SU-DHL-6 (cell line): Measurements from ENCODE around the gene SOX10.

Experiments used
- H2AFZ ChIP-seq: fragments of 200-600 bp; sonication (generic); 2 replicates; pipeline ENCODE4 v1.6.1; 2014; ENCODE audit warnings: low read depth, mild to moderate bottlenecking, moderate library complexity, mixed read lengths, antibody characterized with exemption, low read length; ENCODE audit not compliant: severe bottlenecking
- H3F3A ChIP-seq: fragments of 200-600 bp; shearing (Covaris generic); 2 replicates; pipeline ENCODE4 v1.6.0; 2016; ENCODE audit warnings: antibody characterized with exemption, mild to moderate bottlenecking; ENCODE audit not compliant: insufficient read depth
- H3K27ac ChIP-seq: fragments of 200-600 bp; sonication (generic); 2 replicates; pipeline ENCODE4 v1.5.1; 2016; ENCODE audit warnings: low read depth, mild to moderate bottlenecking, low read length, moderate library complexity, mixed read lengths
- H3K27me3 ChIP-seq: fragments of 200-600 bp; sonication (generic), shearing (Covaris generic); 2 replicates; pipeline ENCODE4 v1.6.0; 2014; ENCODE audit warnings: mild to moderate bottlenecking, low read length
- H3K36me3 ChIP-seq: fragments of 200-600 bp; sonication (generic); 2 replicates; pipeline ENCODE4 v1.6.1; 2014; ENCODE audit warnings: mild to moderate bottlenecking, low read length, mixed read lengths
- H3K4me2 ChIP-seq: fragments of 300-600, 200-600 bp; shearing (Covaris generic), sonication (generic); 2 replicates; pipeline ENCODE4 v1.6.0; 2014; ENCODE audit warnings: low read length, low read depth, mild to moderate bottlenecking; ENCODE audit not compliant: poor library complexity, severe bottlenecking
- H3K4me3 ChIP-seq: fragments of 200-600 bp; sonication (generic); 2 replicates; pipeline ENCODE4 v1.5.1; 2014; ENCODE audit warnings: antibody characterized with exemption, low read length, mild to moderate bottlenecking, mixed read lengths; ENCODE audit not compliant: insufficient read depth, poor library complexity, severe bottlenecking
- H3K79me2 ChIP-seq: fragments of 200-600 bp; sonication (generic); 2 replicates; pipeline ENCODE4 v1.6.1; 2014; ENCODE audit warnings: mild to moderate bottlenecking, low read length, moderate library complexity; ENCODE audit not compliant: insufficient read depth
- H3K9ac ChIP-seq: fragments of 200-600 bp; sonication (generic); 2 replicates; pipeline ENCODE4 v1.7.0; 2014; ENCODE audit warnings: mild to moderate bottlenecking, low read length
- H3K9me2 ChIP-seq: fragments of 200-600 bp; sonication (generic); replicated peaks from 2 replicates; pipeline ENCODE4 v1.6.1; 2014; ENCODE audit warnings: low read length; ENCODE audit not compliant: insufficient read depth
- H3K9me3 ChIP-seq: fragments of 200-600 bp; sonication (generic); 2 replicates; pipeline ENCODE4 v1.6.1; 2014; ENCODE audit warnings: low read length, mixed read lengths; ENCODE audit not compliant: insufficient read depth
- H4K20me1 ChIP-seq: fragments of 200-600 bp; sonication (generic); 2 replicates; pipeline ENCODE4 v1.6.1; 2014; ENCODE audit warnings: low read depth, mild to moderate bottlenecking, antibody characterized with exemption, low read length, moderate library complexity, mixed read lengths
- EZH2phosphoT487 ChIP-seq: fragments of 200-600 bp; sonication (generic), shearing (Covaris generic); conservative IDR thresholded peaks from 2 replicates; pipeline ENCODE4 v1.6.1; 2018; ENCODE audit warnings: mild to moderate bottlenecking, antibody characterized with exemption, low read length, moderate library complexity, mixed read lengths
- TF ChIP-seq, protein P1 (sequence below): fragments of 200-600 bp; sonication (generic); IDR thresholded peaks from one replicate; pipeline ENCODE4 v1.5.1; 2017; ENCODE audit warnings: antibody characterized with exemption, mild to moderate bottlenecking, low read length, moderate library complexity; ENCODE audit not compliant: insufficient read depth, poor library complexity, severe bottlenecking

SOX10 gene

GRCh38 chr22:37925330-37925729 lies 59.0 kb downstream of the SOX10 start:
- TF ChIP-seq, protein P1, sequence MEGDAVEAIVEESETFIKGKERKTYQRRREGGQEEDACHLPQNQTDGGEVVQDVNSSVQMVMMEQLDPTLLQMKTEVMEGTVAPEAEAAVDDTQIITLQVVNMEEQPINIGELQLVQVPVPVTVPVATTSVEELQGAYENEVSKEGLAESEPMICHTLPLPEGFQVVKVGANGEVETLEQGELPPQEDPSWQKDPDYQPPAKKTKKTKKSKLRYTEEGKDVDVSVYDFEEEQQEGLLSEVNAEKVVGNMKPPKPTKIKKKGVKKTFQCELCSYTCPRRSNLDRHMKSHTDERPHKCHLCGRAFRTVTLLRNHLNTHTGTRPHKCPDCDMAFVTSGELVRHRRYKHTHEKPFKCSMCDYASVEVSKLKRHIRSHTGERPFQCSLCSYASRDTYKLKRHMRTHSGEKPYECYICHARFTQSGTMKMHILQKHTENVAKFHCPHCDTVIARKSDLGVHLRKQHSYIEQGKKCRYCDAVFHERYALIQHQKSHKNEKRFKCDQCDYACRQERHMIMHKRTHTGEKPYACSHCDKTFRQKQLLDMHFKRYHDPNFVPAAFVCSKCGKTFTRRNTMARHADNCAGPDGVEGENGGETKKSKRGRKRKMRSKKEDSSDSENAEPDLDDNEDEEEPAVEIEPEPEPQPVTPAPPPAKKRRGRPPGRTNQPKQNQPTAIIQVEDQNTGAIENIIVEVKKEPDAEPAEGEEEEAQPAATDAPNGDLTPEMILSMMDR, result no peak
- TF ChIP-seq EZH2phosphoT487, result no peak
- Histone ChIP-seq H4K20me1 (no peaks in the 10 kb centered on the region), H3K4me3 (no peak overlapping the region), H3K36me3 (no peaks in the 10 kb centered on the region), H3K79me2 (no peaks in the 10 kb centered on the region), H3K27ac (no peak overlapping the region), H3K9me2 (no peaks in the 10 kb centered on the region), H3K27me3 (no peaks in the 10 kb centered on the region), H3F3A (no peaks in the 10 kb centered on the region), H3K4me2 (no peak overlapping the region), H2AFZ (no peak overlapping the region), H3K9me3 (no peaks in the 10 kb centered on the region), H3K9ac (no peak overlapping the region)

- no peaks in the 10 kb centered on the region for H3K9me2 ChIP-seq
- no peaks in the 10 kb centered on the region for H3K27me3 ChIP-seq
- no peak overlapping the region for H3K4me3 ChIP-seq
- H3K79me2 ChIP-seq, result no peaks in the 10 kb centered on the region
- no peaks in the 10 kb centered on the region for H3K36me3 ChIP-seq
- no peaks in the 10 kb centered on the region for H3K9me3 ChIP-seq
- no peak overlapping the region for H3K27ac ChIP-seq
- H3K4me2 ChIP-seq, result no peak overlapping the region
- H3K9ac ChIP-seq, result no peak overlapping the region
- TF ChIP-seq, protein P1, result no peak
- no peaks in the 10 kb centered on the region for H4K20me1 ChIP-seq
- no peaks in the 10 kb centered on the region for H3F3A ChIP-seq
- H2AFZ ChIP-seq, result no peak overlapping the region
Measured at GRCh38 chr22:37924386-37925065, 59.8 kb downstream of the SOX10 start.

- H3K9ac ChIP-seq, result no peak overlapping the region
- H3K4me3 ChIP-seq, result no peak overlapping the region
- no peak overlapping the region for H2AFZ ChIP-seq
- no peak overlapping the region for H3K27ac ChIP-seq
- H4K20me1 ChIP-seq, result no peaks in the 10 kb centered on the region
- H3F3A ChIP-seq, result no peaks in the 10 kb centered on the region
- no peak overlapping the region for H3K4me2 ChIP-seq
- H3K79me2 ChIP-seq, result no peaks in the 10 kb centered on the region
- no peaks in the 10 kb centered on the region for H3K36me3 ChIP-seq
- H3K27me3 ChIP-seq, result no peaks in the 10 kb centered on the region
- H3K9me2 ChIP-seq, result no peaks in the 10 kb centered on the region
- TF ChIP-seq EZH2phosphoT487, result no peak
- TF ChIP-seq, protein P1, result no peak
- H3K9me3 ChIP-seq, result no peaks in the 10 kb centered on the region
Measured at GRCh38 chr22:37923927-37924326, 60.4 kb downstream of the SOX10 start.
